ENCODE results near the gene ITGA7.

- TF ChIP-seq CTCF (IDR thresholded peaks at IDR 0.05; ENCODE audit: low read depth, low read length, poor library complexity, severe bottlenecking) (no peak), EZH2phosphoT487 (IDR thresholded peaks at IDR 0.05; ENCODE audit: borderline replicate concordance, low read length) (no peak)
These were observed 9.6 kb upstream of the ITGA7 start for GRCh38 chr12:55717011-55718007.
